NCI-H82 treated with DMSO at 0.1 percent for 48 hours (cell line): ENCODE measurements around the gene HS3ST3B1.

Source experiments
- DNase-seq: peaks from one replicate; lab custom pipeline; 2025; ENCODE audit not compliant: unreplicated experiment; lab: John Stamatoyannopoulos, UW

HS3ST3B1 gene

GRCh38 chr17:14398766-14399165 lies 97.9 kb downstream of the HS3ST3B1 start:
- no peak for DNase-seq
